ENCODE results near the gene ZYG11A. TPM values are rescaled to one million over a fixed set of nuclear protein-coding genes. Genes with fewer than 3 reads are reported as not detected.
"Not testable (repeated sequence)": the region's sequence is repeated elsewhere in the genome, so short reads cannot be mapped to it uniquely, and the experiment has no call there.

Gene ZYG11A
- total and polyA plus RNA-seq, 7 donors = 0.13 TPM; not detected in 6

GRCh38 chr1:52814465-52814864 is 28.1 kb upstream of the ZYG11A start:
- H3K27me3 ChIP-seq (ENCODE audit: insufficient read depth in 3 of 3, low read length in 2 of 3) = no peaks in the 10 kb centered on the region
- no peak for DNase-seq
- H3K36me3 ChIP-seq (ENCODE audit: insufficient read depth in 1 of 2, low read depth in 1 of 2) = peaks cover 3 to 85% of the 10 kb centered on the region in 2 donors
- no peak for TF ChIP-seq CTCF (IDR thresholded peaks at IDR 0.05)
- 93 to 95% (median 93%) methylated on average over 2 of the region's 2 CpGs for WGBS, 3 donors
- no peak overlapping the region for H3K27ac ChIP-seq
- H3K4me3 ChIP-seq = no peak overlapping the region
- no peaks in the 10 kb centered on the region for H3K9me3 ChIP-seq
- intact Hi-C loops (cut with DNase I) = no loop called here
- no peak for ATAC-seq
- H3K4me1 ChIP-seq = no peaks in the 10 kb centered on the region

GRCh38 chr1:52820830-52821229 is 21.7 kb upstream of the ZYG11A start:
- H3K9me3 ChIP-seq; H3K4me3 ChIP-seq; ATAC-seq; intact Hi-C loops (cut with DNase I); DNase-seq; H3K27ac ChIP-seq; H3K27me3 ChIP-seq (ENCODE audit: insufficient read depth in 3 of 3, low read length in 2 of 3); H3K4me1 ChIP-seq: not testable (repeated sequence)
- H3K36me3 ChIP-seq (ENCODE audit: insufficient read depth in 1 of 2, low read depth in 1 of 2) = peaks cover 3 to 84% of the 10 kb centered on the region in 2 donors
- WGBS, 3 donors = 95 to 96% (median 95%) methylated on average over 5 of the region's 5 CpGs

DNA sequence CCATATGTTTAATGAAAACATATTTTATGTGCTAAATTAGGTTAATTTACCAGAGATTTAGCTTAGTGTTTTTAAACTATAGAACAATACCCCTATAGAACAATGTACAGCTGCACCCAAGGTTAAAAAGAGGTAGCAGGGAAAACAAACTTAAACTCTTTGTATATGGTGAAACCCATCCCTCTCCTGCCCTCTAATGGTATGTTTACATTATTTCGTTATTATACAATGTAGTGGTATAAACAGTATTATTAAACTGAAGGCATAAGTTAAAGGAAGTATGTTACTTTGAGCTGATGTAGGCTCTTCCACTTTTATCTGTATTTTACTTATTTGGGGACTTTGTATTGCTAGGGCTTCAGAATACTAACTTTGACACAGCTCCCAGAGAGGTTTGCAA is 16.7 kb upstream of the ZYG11A start:
- no peak overlapping the region for H3K27ac ChIP-seq
- H3K4me1 ChIP-seq = no peaks in the 10 kb centered on the region
- no peaks in the 10 kb centered on the region for H3K27me3 ChIP-seq (ENCODE audit: insufficient read depth in 3 of 3, low read length in 2 of 3)
- no peak overlapping the region for H3K4me3 ChIP-seq
- no peaks in the 10 kb centered on the region for H3K9me3 ChIP-seq
- TF ChIP-seq CTCF (IDR thresholded peaks at IDR 0.05) = no peak
- H3K36me3 ChIP-seq (ENCODE audit: insufficient read depth in 1 of 2, low read depth in 1 of 2) = peaks cover 0 to 43% of the 10 kb centered on the region in 2 donors
- 53 to 67% (median 58%) methylated on average over 1 of the region's 1 CpG for WGBS, 3 donors
- ATAC-seq = no peak
- no peak for DNase-seq
- intact Hi-C loops (cut with DNase I) = no loop called here

DNA sequence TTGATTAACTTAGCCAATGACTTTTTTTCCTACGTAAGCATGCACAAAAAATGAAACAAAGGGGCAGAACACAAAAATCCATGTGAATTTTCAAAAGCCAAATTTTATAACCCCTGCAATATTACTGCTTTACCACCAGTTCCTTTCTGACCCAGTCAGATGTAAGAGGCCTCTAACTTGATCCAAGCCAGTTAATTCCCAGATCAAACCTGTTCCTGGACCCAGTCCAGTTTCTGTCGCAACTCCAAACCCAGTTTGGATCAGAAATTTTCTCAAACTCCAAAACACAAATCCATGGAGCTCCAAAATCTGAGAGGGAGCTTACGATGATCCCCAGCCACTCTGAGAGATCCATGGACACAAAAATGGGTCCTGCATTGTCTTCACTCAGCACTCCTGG is 7.8 kb upstream of the ZYG11A start:
- DNase-seq (peak in 1 of 2 donors; percentile 17), ATAC-seq (no peak)
- H3K9me3 ChIP-seq = no peaks in the 10 kb centered on the region
- WGBS, 3 donors = 49 to 61% (median 53%) methylated on average over 3 of the region's 3 CpGs
- TF ChIP-seq CTCF (IDR thresholded peaks at IDR 0.05) = no peak
- no peaks in the 10 kb centered on the region for H3K36me3 ChIP-seq (ENCODE audit: insufficient read depth in 1 of 2, low read depth in 1 of 2)
- no peaks in the 10 kb centered on the region for H3K27me3 ChIP-seq (ENCODE audit: insufficient read depth in 3 of 3, low read length in 2 of 3)
- H3K27ac ChIP-seq = no peak overlapping the region
- H3K4me1 ChIP-seq = no peaks in the 10 kb centered on the region
- intact Hi-C loops (cut with DNase I) = no loop called here
- no peak overlapping the region for H3K4me3 ChIP-seq

- Histone ChIP-seq H3K4me1 (no peaks in the 10 kb centered on the region), H3K36me3 (ENCODE audit: insufficient read depth in 1 of 2, low read depth in 1 of 2) (no peaks in the 10 kb centered on the region), H3K4me3 (no peak overlapping the region), H3K27me3 (ENCODE audit: insufficient read depth in 3 of 3, low read length in 2 of 3) (peaks cover 0 to 3% (median 0%) of the 10 kb centered on the region in 3 donors), H3K9me3 (no peaks in the 10 kb centered on the region), H3K27ac (no peak overlapping the region)
- DNase-seq (no peak), ATAC-seq (no peak)
- no peak for TF ChIP-seq CTCF (IDR thresholded peaks at IDR 0.05)
- WGBS, 3 donors = 40 to 56% (median 50%) methylated on average over 3 of the region's 3 CpGs
- intact Hi-C loops (cut with DNase I) = no loop called here
Measured at GRCh38 chr1:52836035-52836434, 6.5 kb upstream of the ZYG11A start.

DNA sequence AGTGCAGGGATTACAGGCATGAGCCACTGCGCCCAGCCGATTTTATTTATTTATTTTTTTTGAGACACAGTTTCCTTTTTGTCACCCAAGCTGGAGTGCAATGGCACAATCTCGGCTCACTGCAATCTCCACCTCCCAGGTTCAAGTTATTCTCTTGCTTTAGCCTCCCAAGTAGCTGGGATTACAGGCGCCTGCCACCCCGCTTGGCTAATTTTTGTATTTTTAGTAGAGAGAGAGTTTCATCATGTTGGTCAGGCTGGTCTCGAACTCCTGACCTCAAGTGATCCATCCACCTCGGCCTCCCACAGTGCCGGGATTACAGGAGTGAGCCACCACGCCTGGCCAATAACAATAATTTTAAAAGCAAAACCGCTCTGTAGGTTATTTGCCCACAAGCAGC is 3.4 kb upstream of the ZYG11A start:
- peak in 1 of 2 donors; percentile 19 for DNase-seq
- H3K36me3 ChIP-seq (ENCODE audit: insufficient read depth in 1 of 2, low read depth in 1 of 2); H3K9me3 ChIP-seq; ATAC-seq; H3K4me1 ChIP-seq; H3K27ac ChIP-seq; H3K4me3 ChIP-seq; intact Hi-C loops (cut with DNase I): not testable (repeated sequence)
- 91 to 94% (median 94%) methylated on average over 10 of the region's 10 CpGs for WGBS, 3 donors
- H3K27me3 ChIP-seq (ENCODE audit: insufficient read depth in 3 of 3, low read length in 2 of 3) = peaks cover 0 to 31% (median 10%) of the 10 kb centered on the region in 3 donors

DNA sequence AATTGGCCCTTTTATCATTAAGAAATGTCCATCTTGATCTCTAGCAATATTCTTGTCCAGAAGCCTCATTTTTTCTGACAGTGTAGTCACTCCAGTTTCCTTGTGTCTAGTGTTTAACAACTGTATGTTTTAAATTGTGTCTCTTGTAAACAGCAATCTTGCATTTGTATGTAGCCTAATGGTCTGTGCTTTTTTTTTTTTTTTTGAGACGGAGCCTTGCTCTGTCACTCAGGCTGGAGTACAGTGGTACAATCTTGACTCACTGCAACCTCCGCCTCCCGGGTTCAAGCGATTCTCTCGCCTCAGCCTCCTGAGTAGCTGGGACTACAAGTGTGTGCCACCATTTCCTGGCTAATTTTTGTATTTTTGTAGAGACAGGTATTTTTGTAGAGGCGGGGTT is 2.6 kb downstream of the ZYG11A start:
- WGBS, 3 donors = 70 to 87% (median 77%) methylated on average over 6 of the region's 6 CpGs
- peaks cover 0 to 47% (median 11%) of the 10 kb centered on the region in 3 donors for H3K27me3 ChIP-seq (ENCODE audit: insufficient read depth in 3 of 3, low read length in 2 of 3)
- ATAC-seq; H3K27ac ChIP-seq; DNase-seq; H3K4me1 ChIP-seq; H3K4me3 ChIP-seq; H3K9me3 ChIP-seq; H3K36me3 ChIP-seq (ENCODE audit: insufficient read depth in 1 of 2, low read depth in 1 of 2): not testable (repeated sequence)
- intact Hi-C loops (cut with DNase I) = loop anchor here in 1 of 2 donors (10.0 kb wide), 1 partner anchor 80 kb away; the partner anchor contains the start of genes ECHDC2 and SCP2

Measured in psoas muscle (tissue), 8 donors.